ENCODE data around the gene MAGEB6.

DNA sequence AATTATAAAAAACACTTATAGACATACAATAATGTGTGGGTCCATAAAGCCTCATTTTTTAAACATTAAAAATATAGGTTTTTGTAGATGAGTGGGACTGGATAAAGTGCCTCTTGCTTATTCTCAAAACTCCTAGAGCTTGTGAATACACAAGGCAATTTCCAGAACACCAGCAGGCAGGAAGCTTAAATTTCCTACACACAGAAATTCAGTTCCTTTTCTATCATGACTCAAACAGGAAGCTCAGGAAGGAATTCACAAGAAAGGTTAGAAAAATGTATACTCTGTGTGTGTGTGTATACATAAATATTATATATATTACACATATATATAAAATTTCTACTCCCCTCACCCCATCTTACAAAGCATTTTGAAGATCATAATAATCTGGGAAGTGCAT lies 11.3 kb downstream of the MAGEB6 start:
- TF ChIP-seq CTCF (IDR thresholded peaks at IDR 0.05 in 2 of 3, conservative IDR thresholded peaks at IDR 0.05 in 1 of 3; ENCODE audit: control insufficient read depth in 2 of 3, extremely low read depth in 1 of 3, insufficient read depth in 1 of 3, low read depth in 3 of 3, low read length in 3 of 3), result no peak
- no peak for TF ChIP-seq RELA (IDR thresholded peaks at IDR 0.05; ENCODE audit: borderline replicate concordance, partially characterized antibody)
- no peak for TF ChIP-seq MXI1 (IDR thresholded peaks at IDR 0.05; ENCODE audit: low read depth, low read length)
